ENCODE measurements around the gene AARS2.
"Not testable (repeated sequence)": the region's sequence is repeated elsewhere in the genome, so short reads cannot be mapped to it uniquely, and the experiment has no call there.

The AARS2 gene

GRCh38 chr6:44312901-44313788 is at the start of gene AARS2:
Gene AARS2, minus strand, starts transcription at chr6:44313347. Its CDS starts 24 bp downstream, at chr6:44313323.
- DNase-seq, result peak; percentile 65 to 85

- DNase-seq, result no peak
Measured at GRCh38 chr6:44361947-44362346, 48.8 kb upstream of the AARS2 start.

GRCh38 chr6:44359973-44360372 is 46.8 kb upstream of the AARS2 start:
- no peak for DNase-seq

GRCh38 chr6:44356487-44356886 is 43.3 kb upstream of the AARS2 start:
- no peak for DNase-seq

GRCh38 chr6:44355640-44356039 is 42.5 kb upstream of the AARS2 start:
- no peak for DNase-seq

- no peak for DNase-seq
Measured at GRCh38 chr6:44353336-44353735, 40.2 kb upstream of the AARS2 start.

- no peak for DNase-seq
Measured at GRCh38 chr6:44352259-44352658, 39.1 kb upstream of the AARS2 start.

- not testable (repeated sequence) for DNase-seq
Measured at GRCh38 chr6:44350650-44350994, 37.5 kb upstream of the AARS2 start.

GRCh38 chr6:44349904-44350649 is 36.9 kb upstream of the AARS2 start:
- no peak for DNase-seq

- DNase-seq, result not testable (repeated sequence)
Measured at GRCh38 chr6:44346818-44347217, 33.7 kb upstream of the AARS2 start.

- no peak for DNase-seq
Measured at GRCh38 chr6:44342489-44342888, 29.3 kb upstream of the AARS2 start, which contains the start of gene SPATS1. Gene SPATS1, plus strand, starts transcription at chr6:44342650. Its CDS starts 446 bp downstream, at chr6:44343096.

GRCh38 chr6:44342052-44342451 is 28.9 kb upstream of the AARS2 start:
- no peak for DNase-seq

- no peak for DNase-seq
Measured at GRCh38 chr6:44341095-44341890, 28.1 kb upstream of the AARS2 start.

GRCh38 chr6:44339763-44340625 is 26.8 kb upstream of the AARS2 start:
- no peak for DNase-seq

- DNase-seq, result no peak
Measured at GRCh38 chr6:44339301-44339700, 26.2 kb upstream of the AARS2 start.

- peak in 1 of 2 experiments; percentile 58 for DNase-seq
Measured at GRCh38 chr6:44338228-44339122, 25.3 kb upstream of the AARS2 start.

- no peak for DNase-seq
Measured at GRCh38 chr6:44335631-44336030, 22.5 kb upstream of the AARS2 start.

GRCh38 chr6:44333942-44334341 is 20.8 kb upstream of the AARS2 start:
- no peak for DNase-seq

GRCh38 chr6:44333273-44333919 is 20.2 kb upstream of the AARS2 start:
- no peak for DNase-seq

- no peak for DNase-seq
Measured at GRCh38 chr6:44332585-44332984, 19.4 kb upstream of the AARS2 start.

- DNase-seq, result no peak
Measured at GRCh38 chr6:44329858-44330257, 16.7 kb upstream of the AARS2 start.

Data from SW 1271 (cell line).